ENCODE measurements around the gene STK10. TPM values are rescaled to one million over a fixed set of nuclear protein-coding genes. Genes with fewer than 3 reads are reported as not detected.

The STK10 gene
- total and polyA plus RNA-seq, 3 donors from 2014 or later, result 48.8 to 148 (median 142) TPM

DNA sequence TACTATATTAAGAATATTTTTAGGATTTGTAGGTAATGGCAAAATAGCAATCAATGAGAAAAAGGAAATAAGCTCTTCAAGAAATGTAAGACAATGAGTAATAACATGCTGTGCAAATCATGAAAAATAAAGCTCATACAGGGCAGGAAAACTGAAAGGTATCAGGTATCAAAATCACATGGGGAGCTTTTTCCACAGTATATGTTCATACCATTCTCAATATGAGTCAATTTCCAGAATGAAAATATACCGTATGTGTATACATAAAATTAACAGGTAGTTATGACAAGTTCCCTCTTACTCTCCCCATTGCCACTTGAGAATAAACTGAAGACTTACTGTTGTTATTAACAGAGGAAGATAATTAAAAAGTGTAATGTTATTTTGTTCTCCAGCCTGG, 41.9 kb upstream of the STK10 start:
- Histone ChIP-seq H3K27me3 (no peaks in the 10 kb centered on the region), H3K9me3 (no peaks in the 10 kb centered on the region), H3K27ac (no peak overlapping the region), H3K4me3 (no peak overlapping the region), H3K36me3 (ENCODE audit: low read depth, missing control alignments) (no peaks in the 10 kb centered on the region), H3K4me1 (peaks cover 4% of the 10 kb centered on the region)
- WGBS, 2 donors, result 97 to 100% methylated on average over 1 of the region's 1 CpG
- DNase-seq, result no peak
- intact Hi-C loops (cut with DNase I; ENCODE audit: low total_unique reads), result no loop called here
- TF ChIP-seq CTCF (IDR thresholded peaks at IDR 0.05), result no peak
- no peak for TF ChIP-seq POLR2A (IDR thresholded peaks at IDR 0.05)

GRCh38 chr5:172224996-172225395, 37.0 kb upstream of the STK10 start:
- TF ChIP-seq CTCF (IDR thresholded peaks at IDR 0.05) (no peak), POLR2A (IDR thresholded peaks at IDR 0.05) (no peak)
- no peak for DNase-seq
- WGBS, 2 donors, result 76 to 79% methylated on average over 1 of the region's 1 CpG
- intact Hi-C loops (cut with DNase I; ENCODE audit: low total_unique reads), result no loop called here
- H3K27ac ChIP-seq, result no peak overlapping the region
- H3K4me1 ChIP-seq, result no peaks in the 10 kb centered on the region
- H3K36me3 ChIP-seq (ENCODE audit: low read depth, missing control alignments), result no peaks in the 10 kb centered on the region
- H3K9me3 ChIP-seq, result no peaks in the 10 kb centered on the region
- H3K27me3 ChIP-seq, result no peaks in the 10 kb centered on the region
- no peak overlapping the region for H3K4me3 ChIP-seq

DNA sequence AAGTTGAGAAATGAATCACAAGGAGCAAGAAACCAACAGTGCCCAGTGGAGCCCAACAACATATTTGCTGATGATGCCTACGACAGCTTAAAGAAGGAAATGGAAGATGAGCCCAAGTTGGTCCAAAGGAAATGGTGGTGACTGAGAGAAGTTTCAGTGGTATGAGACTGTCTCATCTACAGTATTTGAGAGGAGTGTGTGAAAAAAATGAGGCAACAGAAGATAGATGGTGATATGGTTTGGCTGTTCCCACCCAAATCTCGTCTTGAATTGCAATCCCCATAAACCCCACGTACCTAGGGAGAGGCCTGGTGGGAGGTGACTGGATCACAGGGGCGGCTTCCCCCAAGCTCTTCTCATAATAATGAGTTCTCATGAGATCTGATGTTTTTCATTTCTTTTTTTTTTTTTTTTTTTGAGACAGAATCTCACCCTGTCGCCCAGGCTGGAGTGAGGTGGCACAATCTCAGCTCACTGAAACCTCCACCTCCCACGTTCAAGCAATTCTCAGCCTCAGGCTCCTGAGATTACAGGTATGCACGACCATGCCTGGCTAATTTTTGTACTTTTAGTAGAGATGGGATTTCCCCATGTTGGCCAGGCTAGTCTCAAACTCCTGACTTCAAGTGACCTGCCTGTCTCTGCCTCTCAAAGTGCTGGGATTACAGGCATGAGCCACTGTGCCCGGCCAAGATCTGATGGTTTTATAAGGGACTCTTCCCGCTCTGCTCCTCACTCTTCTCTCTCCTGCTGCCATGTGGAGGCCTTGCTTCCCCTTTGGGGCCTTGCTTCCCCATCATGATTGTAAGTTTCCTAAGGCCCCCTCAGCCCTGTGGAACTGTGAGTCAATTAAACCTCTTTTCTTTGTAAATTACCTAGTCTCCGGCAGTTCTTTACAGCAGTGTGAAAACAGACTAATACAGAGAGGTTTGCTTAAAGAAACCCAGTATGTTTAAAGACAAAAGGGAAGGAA, 36.2 kb upstream of the STK10 start:
- intact Hi-C loops (cut with DNase I; ENCODE audit: low total_unique reads), result no loop called here
- Histone ChIP-seq H3K27me3 (no peaks in the 10 kb centered on the region), H3K4me3 (no peak overlapping the region), H3K9me3 (no peaks in the 10 kb centered on the region), H3K27ac (no peak overlapping the region), H3K4me1 (no peaks in the 10 kb centered on the region), H3K36me3 (ENCODE audit: low read depth, missing control alignments) (no peaks in the 10 kb centered on the region)
- 83 to 88% methylated on average over 10 of the region's 10 CpGs for WGBS, 2 donors
- DNase-seq, result no peak
- TF ChIP-seq CTCF (IDR thresholded peaks at IDR 0.05), result no peak
- no peak for TF ChIP-seq POLR2A (IDR thresholded peaks at IDR 0.05)

- no peaks in the 10 kb centered on the region for H3K27me3 ChIP-seq
- DNase-seq, result no peak
- intact Hi-C loops (cut with DNase I; ENCODE audit: low total_unique reads), result no loop called here
- no peaks in the 10 kb centered on the region for H3K9me3 ChIP-seq
- H3K27ac ChIP-seq, result no peak overlapping the region
- WGBS, 2 donors, result 91 to 95% methylated on average over 2 of the region's 2 CpGs
- no peak for TF ChIP-seq POLR2A (IDR thresholded peaks at IDR 0.05)
- TF ChIP-seq CTCF (IDR thresholded peaks at IDR 0.05), result no peak
- H3K4me3 ChIP-seq, result no peak overlapping the region
- no peaks in the 10 kb centered on the region for H3K4me1 ChIP-seq
- no peaks in the 10 kb centered on the region for H3K36me3 ChIP-seq (ENCODE audit: low read depth, missing control alignments)
Measured at GRCh38 chr5:172219296-172219695, 31.3 kb upstream of the STK10 start.
